ENCODE results near the gene CHTF8.

CHTF8 gene

DNA sequence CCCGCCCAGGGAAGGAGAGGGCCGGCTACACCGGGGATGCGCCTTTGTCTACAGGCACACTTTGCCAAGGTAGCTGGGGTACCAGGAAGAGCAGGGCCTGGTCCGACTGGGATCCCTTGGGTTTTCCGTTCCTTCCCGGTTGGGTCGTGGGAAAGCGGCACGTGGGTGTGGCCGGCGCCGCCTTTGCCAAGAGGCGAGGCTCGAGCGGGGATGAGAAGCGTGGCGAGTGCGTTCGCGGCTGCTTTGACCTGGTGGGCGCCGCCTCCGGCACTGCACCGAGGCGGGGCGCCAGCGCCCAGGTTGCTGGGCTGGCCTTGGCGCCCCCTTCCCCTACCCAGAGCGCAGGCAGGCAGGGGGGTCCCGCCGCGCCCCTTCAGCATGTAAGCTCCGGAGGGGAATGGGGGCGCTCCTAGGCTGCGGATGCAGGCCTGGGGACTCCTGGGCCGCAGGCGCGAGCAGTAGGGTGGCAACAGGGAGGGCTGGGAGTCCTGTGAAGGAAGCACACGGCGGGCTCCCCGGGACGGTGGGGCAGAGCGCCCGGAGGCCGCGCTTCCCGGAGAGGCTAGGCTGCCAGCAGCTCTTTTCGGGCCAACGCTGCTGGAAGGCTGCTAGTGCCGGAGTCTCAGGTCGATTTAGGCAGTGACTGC, 24.9 kb downstream of the CHTF8 start:
- H3K4me3 ChIP-seq (ENCODE audit: low read depth, low read length) = no peak overlapping the region
- no peak for DNase-seq (ENCODE audit: low read depth)
- TF ChIP-seq CTCF (IDR thresholded peaks at IDR 0.05; ENCODE audit: insufficient read depth, low read depth, low read length, missing control alignments) = no peak

GRCh38 chr16:69106491-69107315, 25.7 kb downstream of the CHTF8 start:
- DNase-seq (ENCODE audit: low read depth) = no peak
- TF ChIP-seq CTCF (IDR thresholded peaks at IDR 0.05; ENCODE audit: insufficient read depth, low read depth, low read length, missing control alignments) = no peak
- peak overlapping the region; percentile 40 for H3K4me3 ChIP-seq (ENCODE audit: low read depth, low read length)

DNA sequence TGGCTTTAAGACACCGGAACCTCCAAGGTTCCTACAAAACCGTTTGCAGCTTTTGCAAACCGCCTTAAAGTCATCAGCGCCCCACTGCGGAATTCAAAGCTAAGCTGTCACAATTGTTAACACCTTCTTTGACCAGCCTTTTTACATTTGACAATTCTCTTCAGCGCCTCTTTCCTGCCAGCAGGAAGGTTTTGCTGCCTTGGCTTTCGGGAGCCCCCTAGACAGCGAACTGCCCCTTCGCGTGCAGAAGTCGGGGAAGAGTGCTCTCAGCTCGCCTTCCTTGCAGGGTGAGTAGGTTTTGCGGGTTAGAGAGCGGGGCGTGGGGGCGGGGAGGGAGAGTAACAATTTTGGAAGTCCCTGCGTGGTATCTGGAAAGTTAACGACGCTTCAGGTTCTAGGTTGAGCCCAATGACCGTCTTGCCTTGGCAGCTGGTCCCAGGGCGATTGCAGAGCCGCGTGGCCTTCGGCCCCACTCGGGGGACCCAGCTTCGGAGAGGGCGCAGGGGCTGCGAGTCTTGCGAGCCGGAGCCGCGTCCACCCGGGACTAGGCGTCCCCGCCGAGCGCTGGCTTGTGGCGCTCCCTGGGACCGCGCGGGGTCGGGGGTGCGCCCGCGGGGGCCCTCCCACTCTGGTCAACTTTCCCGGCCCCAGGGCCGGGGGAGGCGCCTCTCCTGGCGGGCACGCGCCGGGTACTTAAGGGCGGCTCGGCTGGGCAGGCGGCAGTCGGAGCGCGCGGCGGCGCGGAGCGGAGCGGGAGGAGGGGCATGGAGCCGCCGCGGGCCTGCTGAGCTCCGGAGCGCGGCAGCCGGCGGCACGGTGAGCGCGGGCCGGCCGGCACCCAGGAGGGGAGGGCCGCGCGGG, 26.7 kb downstream of the CHTF8 start, which contains the start of gene HAS3:
Gene HAS3, plus strand, starts transcription at position 153 of the 861 bp plus-strand sequence. CDS start 3,743 bp downstream, outside the sequence.
- peak within 1 kb of the TSS; percentile 40 for H3K4me3 ChIP-seq (ENCODE audit: low read depth, low read length)
- TF ChIP-seq CTCF (IDR thresholded peaks at IDR 0.05; ENCODE audit: insufficient read depth, low read depth, low read length, missing control alignments) = peak; percentile 31
- peak; percentile 64 for DNase-seq (ENCODE audit: low read depth)

GRCh38 chr16:69100071-69100691, 32.2 kb downstream of the CHTF8 start:
- TF ChIP-seq CTCF (IDR thresholded peaks at IDR 0.05; ENCODE audit: insufficient read depth, low read depth, low read length, missing control alignments) = no peak
- no peak overlapping the region for H3K4me3 ChIP-seq (ENCODE audit: low read depth, low read length)
- DNase-seq (ENCODE audit: low read depth) = no peak

DNA sequence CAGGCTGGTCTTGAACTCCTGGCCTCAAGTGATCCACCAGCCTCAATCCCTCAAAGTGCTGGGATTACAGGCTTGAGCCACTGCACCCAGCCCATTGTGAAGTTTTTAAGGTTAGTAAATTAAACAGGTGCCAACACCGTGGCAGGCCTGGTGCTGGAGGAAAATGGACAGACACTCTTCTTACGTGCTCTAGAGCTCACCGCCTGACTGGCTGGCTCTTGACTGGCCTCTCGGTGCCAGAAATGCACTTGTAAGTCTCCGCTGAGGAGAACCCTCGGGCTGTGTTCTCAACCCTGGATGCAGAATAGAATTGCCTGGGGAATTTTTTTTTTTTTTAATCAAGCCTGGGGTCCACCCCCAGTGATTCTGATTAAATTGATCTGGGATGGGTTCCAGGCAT, 37.2 kb downstream of the CHTF8 start:
- no peak for TF ChIP-seq CTCF (IDR thresholded peaks at IDR 0.05; ENCODE audit: insufficient read depth, low read depth, low read length, missing control alignments)
- no peak overlapping the region for H3K4me3 ChIP-seq (ENCODE audit: low read depth, low read length)
- no peak for DNase-seq (ENCODE audit: low read depth)

DNA sequence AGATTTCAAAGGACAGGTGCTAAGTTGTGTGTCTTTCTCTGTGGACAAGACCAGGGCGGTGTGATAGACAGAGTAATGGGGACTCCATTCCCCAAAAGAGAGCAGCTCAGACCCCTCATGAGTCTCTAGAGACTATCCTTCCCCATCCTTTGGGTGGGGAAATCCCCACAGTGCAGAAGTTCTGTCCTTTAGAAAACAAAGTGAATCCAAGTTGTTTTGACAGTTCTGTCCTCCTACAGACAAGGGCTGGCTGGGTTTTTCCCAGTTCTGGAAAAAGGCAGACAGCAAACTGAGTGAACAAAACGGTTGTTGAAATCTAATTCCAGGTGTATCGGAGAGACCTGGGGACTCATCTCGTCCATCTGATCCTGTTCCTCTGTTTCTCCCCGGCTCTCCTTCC, 37.9 kb downstream of the CHTF8 start:
- no peak overlapping the region for H3K4me3 ChIP-seq (ENCODE audit: low read depth, low read length)
- DNase-seq (ENCODE audit: low read depth) = no peak
- no peak for TF ChIP-seq CTCF (IDR thresholded peaks at IDR 0.05; ENCODE audit: insufficient read depth, low read depth, low read length, missing control alignments)
